ENCODE results near the gene CALU. TPM values are rescaled to one million over a fixed set of nuclear protein-coding genes. Genes with fewer than 3 reads are reported as not detected.

The CALU gene
- total RNA-seq, 1 experiment from 2014 or later, result 957 TPM

DNA sequence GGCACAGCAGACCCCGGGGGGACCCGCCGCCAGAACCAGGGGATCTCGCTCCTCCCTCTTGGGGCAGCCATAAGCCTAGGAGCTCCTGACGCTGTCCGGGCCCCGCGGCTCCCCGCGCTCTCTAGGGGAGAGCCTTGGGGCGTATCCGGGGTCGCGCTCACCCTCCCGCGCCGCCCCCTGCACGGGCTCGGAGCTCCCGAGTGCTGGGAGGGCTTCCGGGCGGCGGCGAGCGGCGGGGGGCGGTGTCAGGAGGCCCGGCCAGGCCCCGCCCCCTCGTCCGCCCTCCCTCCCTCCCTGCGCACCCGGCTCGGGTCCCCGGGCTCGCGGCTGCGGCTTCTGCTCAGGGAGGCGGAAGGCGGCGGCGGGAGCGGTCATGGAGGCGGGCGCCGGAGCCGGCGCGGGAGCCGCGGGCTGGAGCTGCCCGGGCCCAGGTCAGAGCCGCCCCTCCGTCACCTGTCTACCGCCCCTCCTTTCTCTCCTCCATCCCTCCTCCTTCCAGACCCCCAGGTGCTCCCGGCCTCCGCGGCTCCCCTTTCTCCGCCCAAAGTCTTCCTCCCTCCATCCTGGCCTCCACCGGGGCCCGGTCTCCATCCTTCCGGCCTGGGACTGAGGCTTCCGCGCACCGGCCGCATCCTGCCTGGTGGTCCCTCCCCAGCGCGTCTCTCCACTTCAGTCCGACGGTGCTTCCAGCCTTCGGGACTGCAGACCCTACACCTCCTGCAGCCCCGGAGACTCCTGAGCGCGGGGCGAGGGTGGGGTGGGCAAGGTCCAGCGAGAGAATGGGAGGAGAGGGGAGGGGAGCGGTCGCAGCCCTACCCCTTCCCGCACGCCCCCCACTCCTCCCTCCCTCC, 52.2 kb downstream of the CALU start, which contains the start of gene CCDC136:
Gene CCDC136, plus strand, starts transcription at position 848 of the 851 bp plus-strand sequence. CDS start 444 bp downstream, outside the sequence.
- DNase-seq (ENCODE audit: low read depth in 1 of 2, low spot score in 2 of 2), result peak; percentile 52 to 68
- no peaks in the 10 kb centered on the region for H3K9me3 ChIP-seq (replicated peaks)
- H3K36me3 ChIP-seq, result no peaks in the 10 kb centered on the region
- H3K4me1 ChIP-seq (replicated peaks), result peaks cover 10% of the 10 kb centered on the region
- H3K27me3 ChIP-seq (replicated peaks), result peaks cover 8% of the 10 kb centered on the region; the same call in 1 of the 2 replicates
- H3K27ac ChIP-seq, result no peak within 1 kb of the TSS
- H3K4me3 ChIP-seq, result peak within 1 kb of the TSS; percentile 78

DNA sequence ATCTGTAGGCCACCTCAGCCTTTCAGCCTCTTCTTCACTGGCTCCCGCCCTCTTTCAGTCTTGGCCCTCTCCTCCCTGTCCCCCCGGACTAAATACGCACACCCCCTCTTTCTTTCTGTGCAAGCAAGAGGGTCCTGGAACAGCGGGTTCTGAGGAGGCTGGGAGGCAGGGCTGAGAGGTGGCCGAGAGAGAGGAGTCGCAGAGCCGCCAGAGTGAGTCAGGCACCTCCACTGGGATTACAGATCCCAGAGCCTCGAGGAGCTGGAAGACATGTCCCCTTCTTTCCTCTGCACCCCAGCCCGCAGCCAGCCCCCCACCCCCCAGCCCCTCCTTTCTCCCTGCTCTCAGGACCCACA, 52.8 kb downstream of the CALU start:
- Histone ChIP-seq H3K4me1 (replicated peaks) (peaks cover 10% of the 10 kb centered on the region), H3K36me3 (no peaks in the 10 kb centered on the region), H3K9me3 (replicated peaks) (no peaks in the 10 kb centered on the region), H3K27me3 (replicated peaks) (peaks cover 8% of the 10 kb centered on the region; the same call in 1 of the 2 replicates), H3K4me3 (peak overlapping the region; percentile 78), H3K27ac (no peak overlapping the region)
- no peak for DNase-seq (ENCODE audit: low read depth in 1 of 2, low spot score in 2 of 2)

DNA sequence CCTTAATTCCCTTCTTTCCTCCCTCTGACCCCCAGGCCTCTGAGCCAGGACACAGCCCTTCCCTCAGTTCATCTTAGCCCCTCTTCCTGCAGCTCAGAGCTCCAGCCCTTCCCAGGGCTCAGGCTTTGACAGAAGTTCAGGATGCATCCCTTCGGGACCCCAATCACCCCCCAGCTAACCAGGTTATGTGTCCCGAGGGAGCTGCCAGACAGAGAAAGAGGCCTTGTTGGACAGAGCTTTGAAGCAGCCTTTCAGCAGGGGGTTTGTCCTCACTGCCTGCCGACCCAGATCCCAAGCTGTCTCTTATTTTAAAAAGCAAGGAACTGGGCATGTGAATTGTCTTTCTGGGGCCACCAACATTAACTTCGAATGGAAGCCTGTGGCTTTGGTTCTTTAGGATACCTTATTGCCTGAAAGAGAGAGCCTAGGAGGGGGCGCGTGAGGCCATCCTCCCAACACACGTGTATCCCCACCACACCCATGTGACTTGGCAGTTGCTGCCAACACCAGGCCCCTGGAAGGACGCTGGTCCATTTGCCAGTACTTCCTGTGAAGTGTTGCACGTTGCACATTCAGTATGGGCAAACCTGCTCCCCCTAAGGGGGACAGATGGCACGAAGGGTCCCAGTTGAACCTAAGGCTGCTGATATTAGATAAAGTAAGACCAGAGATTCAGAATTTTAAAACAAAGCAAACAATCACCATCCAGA, 53.5 kb downstream of the CALU start:
- no peak overlapping the region for H3K4me3 ChIP-seq

GRCh38 chr7:128793181-128793547, 54.0 kb downstream of the CALU start:
- Histone ChIP-seq H3K4me3 (no peak overlapping the region), H3K9me3 (replicated peaks) (no peaks in the 10 kb centered on the region), H3K27me3 (replicated peaks) (peaks cover 8% of the 10 kb centered on the region; the same call in 1 of the 2 replicates), H3K36me3 (no peaks in the 10 kb centered on the region), H3K4me1 (replicated peaks) (peaks cover 10% of the 10 kb centered on the region), H3K27ac (no peak overlapping the region)
- no peak for DNase-seq (ENCODE audit: low read depth in 1 of 2, low spot score in 2 of 2)

More for the DNA sequence above, 53.5 kb downstream of the CALU start:
- no peak for DNase-seq (ENCODE audit: low read depth in 1 of 2, low spot score in 2 of 2)
- H3K4me1 ChIP-seq (replicated peaks), result peaks cover 10% of the 10 kb centered on the region
- H3K27ac ChIP-seq, result no peak overlapping the region
- H3K27me3 ChIP-seq (replicated peaks), result peaks cover 8% of the 10 kb centered on the region; the same call in 1 of the 2 replicates
- H3K36me3 ChIP-seq, result no peaks in the 10 kb centered on the region
- H3K9me3 ChIP-seq (replicated peaks), result no peaks in the 10 kb centered on the region

DNA sequence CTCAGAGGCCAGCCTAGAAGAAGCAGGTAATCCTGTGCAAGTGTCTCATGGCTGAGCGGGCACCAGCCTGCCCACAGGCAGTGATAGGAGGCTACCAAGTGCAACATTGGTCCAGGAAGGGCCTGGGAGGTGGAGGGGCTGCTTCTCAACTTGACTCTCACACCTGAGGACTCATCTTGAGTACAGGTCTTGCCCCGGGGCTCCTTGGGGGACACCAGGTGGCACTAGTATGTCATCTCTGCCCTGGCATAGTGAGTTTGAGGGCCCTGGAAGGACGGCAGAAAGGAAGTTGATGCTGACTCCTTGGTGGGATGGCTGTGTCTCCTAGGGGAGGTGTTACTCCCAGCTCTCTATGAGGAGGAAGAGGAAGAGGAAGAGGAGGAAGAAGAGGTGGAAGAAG, 54.9 kb downstream of the CALU start:
- DNase-seq (ENCODE audit: low read depth in 1 of 2, low spot score in 2 of 2), result no peak
- H3K4me1 ChIP-seq (replicated peaks), result peaks cover 10% of the 10 kb centered on the region
- no peak overlapping the region for H3K4me3 ChIP-seq
- peaks cover 5% of the 10 kb centered on the region; the same call in 1 of the 2 replicates for H3K27me3 ChIP-seq (replicated peaks)
- H3K9me3 ChIP-seq (replicated peaks), result no peaks in the 10 kb centered on the region
- no peak overlapping the region for H3K27ac ChIP-seq
- H3K36me3 ChIP-seq, result no peaks in the 10 kb centered on the region

DNA sequence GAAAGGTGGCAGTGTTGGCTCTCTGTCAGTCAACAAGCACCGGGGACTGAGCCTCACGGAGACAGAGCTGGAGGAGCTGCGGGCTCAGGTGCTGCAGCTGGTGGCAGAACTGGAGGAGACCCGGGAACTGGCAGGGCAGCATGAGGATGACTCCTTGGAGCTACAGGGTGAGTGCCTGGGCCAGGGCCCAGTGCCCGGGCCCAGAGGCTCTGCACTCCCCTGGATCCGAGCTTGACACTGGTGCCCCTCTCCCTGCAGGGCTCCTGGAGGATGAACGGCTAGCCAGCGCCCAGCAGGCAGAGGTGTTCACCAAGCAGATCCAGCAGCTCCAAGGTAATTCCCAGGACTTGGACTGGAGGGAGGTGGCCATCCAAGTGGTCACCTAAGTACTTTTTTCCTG, 55.3 kb downstream of the CALU start:
- H3K9me3 ChIP-seq (replicated peaks), result no peaks in the 10 kb centered on the region
- peaks cover 5% of the 10 kb centered on the region; the same call in 1 of the 2 replicates for H3K27me3 ChIP-seq (replicated peaks)
- H3K4me3 ChIP-seq, result no peak overlapping the region
- H3K36me3 ChIP-seq, result no peaks in the 10 kb centered on the region
- no peak for DNase-seq (ENCODE audit: low read depth in 1 of 2, low spot score in 2 of 2)
- H3K4me1 ChIP-seq (replicated peaks), result peaks cover 10% of the 10 kb centered on the region
- no peak overlapping the region for H3K27ac ChIP-seq

DNA sequence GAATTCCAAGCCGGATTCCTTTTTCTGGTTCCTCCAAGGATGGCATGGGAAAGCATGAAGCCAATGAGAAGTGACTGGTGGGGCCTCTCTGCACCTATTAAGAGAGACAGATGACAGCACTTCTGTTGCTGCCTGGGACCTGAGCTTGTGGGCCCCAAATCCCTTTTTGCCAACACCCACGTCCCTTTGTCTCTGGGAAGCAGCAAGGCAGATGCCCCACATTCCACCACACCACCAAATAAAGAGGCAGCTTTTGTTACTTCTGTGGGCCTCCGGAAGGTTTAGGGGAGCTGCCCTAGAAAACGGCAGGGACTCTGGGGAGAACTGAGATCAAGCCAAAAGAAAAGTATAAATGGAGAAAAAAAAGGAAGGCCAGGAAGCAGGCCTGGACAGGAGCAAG, 56.0 kb downstream of the CALU start:
- H3K36me3 ChIP-seq, result no peaks in the 10 kb centered on the region
- H3K27me3 ChIP-seq (replicated peaks), result 0 out of 2 replicates have a peak, but pooled peaks cover 5% of the 10 kb centered on the region
- H3K9me3 ChIP-seq (replicated peaks), result no peaks in the 10 kb centered on the region
- H3K27ac ChIP-seq, result no peak overlapping the region
- H3K4me1 ChIP-seq (replicated peaks), result peaks cover 10% of the 10 kb centered on the region
- no peak for DNase-seq (ENCODE audit: low read depth in 1 of 2, low spot score in 2 of 2)
- H3K4me3 ChIP-seq, result no peak overlapping the region

GRCh38 chr7:128796327-128796726, 57.2 kb downstream of the CALU start:
- H3K27ac ChIP-seq, result no peak overlapping the region
- H3K4me1 ChIP-seq (replicated peaks), result peaks cover 6% of the 10 kb centered on the region
- H3K9me3 ChIP-seq (replicated peaks), result no peaks in the 10 kb centered on the region
- H3K36me3 ChIP-seq, result no peaks in the 10 kb centered on the region
- DNase-seq (ENCODE audit: low read depth in 1 of 2, low spot score in 2 of 2), result no peak
- H3K27me3 ChIP-seq (replicated peaks), result no peaks in the 10 kb centered on the region
- H3K4me3 ChIP-seq, result no peak overlapping the region

DNA sequence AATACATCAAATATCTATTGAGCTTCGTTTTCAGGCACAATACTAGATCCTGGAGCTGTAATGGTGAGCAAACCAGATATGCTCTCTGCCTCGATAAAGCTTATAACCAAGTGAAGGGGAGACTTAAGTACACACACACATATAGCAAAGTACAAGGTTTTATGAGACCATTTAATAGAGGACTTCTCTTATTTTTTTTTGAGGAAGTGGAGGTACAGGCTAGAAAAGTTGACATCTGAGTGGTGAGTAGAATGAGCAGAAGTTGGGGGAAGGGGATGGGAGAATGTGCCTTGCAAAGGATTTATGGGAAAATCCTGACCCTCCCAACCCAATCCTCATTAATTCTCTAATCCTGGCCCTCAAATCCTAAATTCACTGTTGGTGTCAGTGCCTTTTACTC, 60.3 kb downstream of the CALU start:
- no peaks in the 10 kb centered on the region for H3K4me1 ChIP-seq (replicated peaks)
- H3K27ac ChIP-seq, result no peak overlapping the region
- no peaks in the 10 kb centered on the region for H3K9me3 ChIP-seq (replicated peaks)
- DNase-seq (ENCODE audit: low read depth in 1 of 2, low spot score in 2 of 2), result no peak
- no peaks in the 10 kb centered on the region for H3K27me3 ChIP-seq (replicated peaks)
- no peaks in the 10 kb centered on the region for H3K36me3 ChIP-seq
- no peak overlapping the region for H3K4me3 ChIP-seq

GRCh38 chr7:128800567-128800966, 61.4 kb downstream of the CALU start:
- H3K9me3 ChIP-seq (replicated peaks), result no peaks in the 10 kb centered on the region
- no peaks in the 10 kb centered on the region for H3K27me3 ChIP-seq (replicated peaks)
- no peaks in the 10 kb centered on the region for H3K4me1 ChIP-seq (replicated peaks)
- no peaks in the 10 kb centered on the region; the same call in 1 of the 2 replicates for H3K36me3 ChIP-seq
- no peak overlapping the region for H3K27ac ChIP-seq
- H3K4me3 ChIP-seq, result no peak overlapping the region
- no peak for DNase-seq (ENCODE audit: low read depth in 1 of 2, low spot score in 2 of 2)

DNA sequence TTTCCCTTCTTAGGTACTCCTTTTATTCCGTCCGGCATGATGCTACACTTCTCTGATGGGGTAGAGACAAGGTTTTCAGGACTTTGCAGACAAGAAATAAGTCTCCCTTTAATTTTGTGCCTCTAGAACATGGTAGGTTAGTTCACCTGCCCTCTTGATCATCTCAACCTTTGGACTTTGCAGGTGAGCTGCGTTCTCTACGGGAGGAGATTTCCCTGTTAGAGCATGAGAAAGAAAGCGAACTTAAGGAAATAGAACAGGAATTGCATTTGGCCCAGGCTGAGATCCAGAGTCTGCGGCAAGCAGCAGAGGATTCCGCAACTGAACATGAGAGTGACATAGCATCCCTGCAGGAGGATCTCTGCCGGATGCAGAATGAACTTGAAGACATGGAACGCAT, 61.8 kb downstream of the CALU start:
- no peak for DNase-seq (ENCODE audit: low read depth in 1 of 2, low spot score in 2 of 2)
- Histone ChIP-seq H3K27me3 (replicated peaks) (no peaks in the 10 kb centered on the region), H3K27ac (no peak overlapping the region), H3K4me3 (no peak overlapping the region), H3K4me1 (replicated peaks) (no peaks in the 10 kb centered on the region), H3K36me3 (no peaks in the 10 kb centered on the region; the same call in 1 of the 2 replicates), H3K9me3 (replicated peaks) (no peaks in the 10 kb centered on the region)

DNA sequence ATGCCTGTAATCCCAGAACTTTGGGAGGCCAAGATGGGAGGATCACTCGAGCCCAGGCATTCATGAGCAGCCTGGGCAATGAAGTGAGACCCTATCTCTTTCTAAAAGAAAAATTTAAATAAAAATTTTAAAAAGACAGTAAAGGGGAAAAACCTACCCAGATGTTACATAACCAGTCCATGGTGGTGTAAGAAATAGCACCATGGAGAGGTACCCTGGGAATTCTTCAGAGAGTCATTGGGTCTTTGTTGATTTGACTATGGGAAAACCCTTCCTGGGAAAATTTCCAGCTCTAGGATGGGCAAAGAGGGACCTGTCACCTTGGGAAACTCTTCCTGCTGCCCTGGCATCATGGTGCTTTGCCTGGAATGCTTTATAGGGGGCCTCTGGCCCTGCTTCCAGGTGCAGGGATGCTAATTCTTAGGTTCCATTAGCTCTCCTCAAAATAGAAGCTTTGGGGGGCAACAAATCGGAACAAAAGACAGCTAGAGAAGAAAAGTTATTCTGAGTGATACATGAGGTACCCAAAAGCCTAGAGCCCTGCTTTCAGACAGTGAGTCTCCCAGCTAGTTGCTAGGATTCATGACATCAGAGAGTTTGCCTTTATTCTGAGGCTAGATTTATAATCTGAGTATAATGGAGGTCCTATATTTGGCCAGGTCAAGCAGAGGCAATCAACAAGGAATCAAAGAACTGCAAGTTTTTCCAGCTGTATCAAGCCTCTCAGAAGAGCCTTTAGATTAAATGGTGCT, 62.7 kb downstream of the CALU start:
- DNase-seq (ENCODE audit: low read depth in 1 of 2, low spot score in 2 of 2), result no peak
- Histone ChIP-seq H3K9me3 (replicated peaks) (no peaks in the 10 kb centered on the region), H3K27me3 (replicated peaks) (no peaks in the 10 kb centered on the region), H3K27ac (no peak overlapping the region), H3K36me3 (peaks cover 3% of the 10 kb centered on the region; the same call in 1 of the 2 replicates), H3K4me1 (replicated peaks) (no peaks in the 10 kb centered on the region), H3K4me3 (no peak overlapping the region)

DNA sequence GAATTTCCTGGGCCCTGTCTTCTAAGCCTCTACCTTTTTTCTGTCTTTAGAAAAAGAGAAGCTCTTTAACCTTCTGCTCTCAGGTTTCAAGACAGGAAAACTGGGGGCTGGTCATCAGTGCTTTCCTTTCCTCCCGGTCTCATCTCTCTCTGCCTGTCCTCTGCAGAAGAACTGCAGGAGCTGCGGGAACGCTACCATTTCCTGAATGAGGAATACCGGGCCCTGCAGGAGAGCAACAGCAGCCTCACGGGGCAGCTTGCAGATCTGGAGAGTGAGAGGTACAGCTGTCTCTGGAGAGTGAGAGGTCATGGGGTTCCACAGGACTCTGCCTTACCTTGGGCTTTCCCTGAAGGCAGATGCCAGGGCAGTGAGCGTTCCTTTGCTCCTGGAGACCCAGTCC, 65.3 kb downstream of the CALU start:
- H3K27ac ChIP-seq, result no peak overlapping the region

More for the DNA sequence above, 65.3 kb downstream of the CALU start:
- peaks cover 3% of the 10 kb centered on the region; the same call in 1 of the 2 replicates for H3K36me3 ChIP-seq
- DNase-seq (ENCODE audit: low read depth in 1 of 2, low spot score in 2 of 2), result no peak
- H3K4me3 ChIP-seq, result no peak overlapping the region
- no peaks in the 10 kb centered on the region for H3K4me1 ChIP-seq (replicated peaks)
- H3K9me3 ChIP-seq (replicated peaks), result no peaks in the 10 kb centered on the region
- no peaks in the 10 kb centered on the region for H3K27me3 ChIP-seq (replicated peaks)

All from SJSA1 (cell line).